ENCODE results near the gene DDRGK1.

DDRGK1 gene

DNA sequence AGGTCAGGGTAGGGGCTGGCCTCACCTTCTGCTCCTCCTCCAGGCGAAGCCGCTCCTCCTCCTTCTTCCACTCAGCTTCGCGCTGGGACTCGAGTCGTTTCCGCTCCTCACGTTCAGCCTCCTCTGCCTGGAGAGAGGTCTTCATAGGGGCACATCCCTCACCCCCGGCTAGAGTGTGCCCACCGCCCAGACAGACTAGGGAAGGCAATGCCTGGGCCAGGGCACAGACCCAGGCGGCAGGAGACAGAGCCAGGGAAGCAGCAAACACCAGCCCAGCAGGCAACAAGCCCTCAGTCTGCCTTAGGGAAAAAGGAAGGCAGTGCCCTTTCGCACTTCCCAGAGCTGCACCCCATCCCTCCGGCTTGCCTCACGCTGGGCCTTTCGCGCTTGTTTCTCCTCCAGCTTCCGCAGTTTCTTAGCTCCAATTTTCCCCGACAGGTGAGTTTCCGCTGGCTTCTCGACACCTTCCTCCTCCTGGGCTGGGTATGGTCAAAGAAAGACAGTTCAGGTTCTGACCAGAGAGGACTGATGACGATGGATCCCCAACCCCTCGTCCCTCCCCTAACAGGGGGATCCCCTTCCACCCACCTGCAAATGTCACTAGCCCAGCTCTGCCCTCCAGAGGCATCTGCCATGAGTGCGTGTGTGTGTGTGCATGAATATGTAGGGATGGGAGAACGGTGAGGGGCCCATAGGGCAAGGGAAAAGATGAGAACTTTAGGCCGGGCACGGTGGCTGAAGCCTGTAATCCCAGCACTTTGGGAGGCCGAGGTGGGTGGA, 4.3 kb downstream of the DDRGK1 start:
- POLR2A ChIA-PET = no interaction called here
- no peak overlapping the region for H3K4me3 ChIP-seq (ENCODE audit: low read depth, low read length)
- TF ChIP-seq, protein P1, sequence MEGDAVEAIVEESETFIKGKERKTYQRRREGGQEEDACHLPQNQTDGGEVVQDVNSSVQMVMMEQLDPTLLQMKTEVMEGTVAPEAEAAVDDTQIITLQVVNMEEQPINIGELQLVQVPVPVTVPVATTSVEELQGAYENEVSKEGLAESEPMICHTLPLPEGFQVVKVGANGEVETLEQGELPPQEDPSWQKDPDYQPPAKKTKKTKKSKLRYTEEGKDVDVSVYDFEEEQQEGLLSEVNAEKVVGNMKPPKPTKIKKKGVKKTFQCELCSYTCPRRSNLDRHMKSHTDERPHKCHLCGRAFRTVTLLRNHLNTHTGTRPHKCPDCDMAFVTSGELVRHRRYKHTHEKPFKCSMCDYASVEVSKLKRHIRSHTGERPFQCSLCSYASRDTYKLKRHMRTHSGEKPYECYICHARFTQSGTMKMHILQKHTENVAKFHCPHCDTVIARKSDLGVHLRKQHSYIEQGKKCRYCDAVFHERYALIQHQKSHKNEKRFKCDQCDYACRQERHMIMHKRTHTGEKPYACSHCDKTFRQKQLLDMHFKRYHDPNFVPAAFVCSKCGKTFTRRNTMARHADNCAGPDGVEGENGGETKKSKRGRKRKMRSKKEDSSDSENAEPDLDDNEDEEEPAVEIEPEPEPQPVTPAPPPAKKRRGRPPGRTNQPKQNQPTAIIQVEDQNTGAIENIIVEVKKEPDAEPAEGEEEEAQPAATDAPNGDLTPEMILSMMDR (IDR thresholded peaks at IDR 0.05; ENCODE audit: insufficient read depth, low read length, missing control alignments) = no peak
- DNase-seq (ENCODE audit: low read depth, low spot score) = no peak
- CTCF ChIA-PET = no interaction called here

DNA sequence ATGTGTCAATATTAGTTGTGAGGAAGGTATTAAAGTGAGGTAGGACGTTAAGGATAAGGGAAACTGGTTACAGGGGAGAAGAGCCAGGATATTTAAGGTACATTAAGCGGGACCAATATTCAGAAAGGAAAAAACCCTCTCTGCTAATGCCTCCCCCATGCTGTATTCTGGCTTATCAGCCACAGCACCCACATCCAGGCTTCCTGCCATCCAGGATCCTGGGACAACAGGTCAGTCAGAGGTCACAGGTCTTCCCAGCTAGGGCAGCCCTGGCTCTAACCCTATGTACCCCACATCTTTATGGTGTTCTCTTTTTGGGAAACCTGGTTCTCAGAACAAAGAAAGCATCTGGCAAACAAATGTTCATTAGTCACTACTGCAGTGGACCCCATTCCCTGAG, 5.3 kb downstream of the DDRGK1 start:
- TF ChIP-seq, protein P1 (IDR thresholded peaks at IDR 0.05; ENCODE audit: insufficient read depth, low read length, missing control alignments) = no peak
- H3K4me3 ChIP-seq (ENCODE audit: low read depth, low read length) = no peak overlapping the region
- ChIA-PET CTCF (no interaction called here), POLR2A (no interaction called here)
- no peak for DNase-seq (ENCODE audit: low read depth, low spot score)

DNA sequence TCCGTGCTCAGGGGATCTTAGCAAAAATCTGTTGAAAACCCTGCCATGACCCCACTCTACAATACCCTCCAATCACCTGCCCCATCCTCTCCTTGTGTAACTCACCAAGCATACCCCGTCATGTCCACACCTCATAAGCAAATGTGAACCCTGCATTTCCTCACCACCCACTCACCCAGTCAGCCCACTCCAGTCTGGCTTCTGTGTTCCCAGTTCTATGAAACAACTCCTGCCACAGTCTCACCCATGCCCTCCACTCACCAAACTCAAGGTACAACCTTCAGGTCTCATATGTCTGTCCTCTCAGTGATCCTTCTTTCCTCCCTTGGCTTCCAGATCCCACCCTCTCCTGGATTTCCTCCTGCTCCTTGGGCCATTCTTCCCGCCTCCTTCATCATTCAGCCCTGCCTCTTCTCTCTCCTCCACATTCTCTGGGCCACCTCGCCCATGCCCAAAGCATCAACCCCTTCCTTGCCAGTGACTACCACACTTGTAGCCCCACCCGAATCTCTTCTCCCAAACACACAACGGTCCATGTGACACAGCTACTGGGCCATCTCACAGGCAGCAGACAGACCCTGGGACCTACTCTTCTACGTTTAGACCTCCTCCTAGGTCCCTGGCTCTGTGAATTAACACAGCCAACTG, 8.8 kb downstream of the DDRGK1 start:
- TF ChIP-seq, protein P1 (IDR thresholded peaks at IDR 0.05; ENCODE audit: insufficient read depth, low read length, missing control alignments) = no peak
- no peak for DNase-seq (ENCODE audit: low read depth, low spot score)
- no peak overlapping the region for H3K4me3 ChIP-seq (ENCODE audit: low read depth, low read length)
- POLR2A ChIA-PET = no interaction called here
- CTCF ChIA-PET = interaction anchor here (1.0 kb wide), 1 partner anchor 23 kb away, joined by 3 read pairs; no protein-coding TSS in a partner anchor

DNA sequence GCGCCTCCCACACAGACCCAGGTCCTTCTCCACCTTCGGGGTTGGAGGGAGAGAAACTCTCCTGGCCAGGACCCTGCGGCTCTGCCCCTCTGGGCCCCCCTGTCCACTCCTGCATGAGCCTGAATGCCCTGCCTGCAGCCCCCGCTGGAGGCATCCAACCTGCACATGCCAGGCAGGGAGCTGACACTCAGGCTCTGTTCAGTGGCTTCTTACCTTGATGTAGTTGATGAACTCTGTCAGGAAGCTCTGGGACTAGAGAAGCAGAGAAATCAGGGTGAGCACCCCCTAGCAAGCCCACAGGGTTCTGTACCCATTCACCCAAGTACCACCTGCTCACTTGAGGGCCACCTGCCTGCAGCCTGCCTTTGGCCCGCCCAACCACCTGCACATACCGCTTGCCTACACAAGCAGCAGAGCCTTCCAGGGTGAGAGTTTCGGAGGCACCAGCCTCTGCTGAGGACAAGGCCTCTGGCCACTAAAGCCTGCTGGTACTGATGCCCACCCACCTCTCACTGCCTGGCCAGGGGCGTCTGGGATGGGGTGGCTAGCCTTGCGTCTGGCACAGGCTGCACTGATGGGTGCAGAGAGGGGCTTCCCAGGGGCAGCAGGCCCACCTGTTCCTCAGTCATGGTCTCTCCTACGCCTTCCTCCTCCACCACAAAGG, 9.7 kb downstream of the DDRGK1 start:
- H3K4me3 ChIP-seq (ENCODE audit: low read depth, low read length) = no peak overlapping the region
- TF ChIP-seq, protein P1 (IDR thresholded peaks at IDR 0.05; ENCODE audit: insufficient read depth, low read length, missing control alignments) = no peak
- DNase-seq (ENCODE audit: low read depth, low spot score) = no peak
- POLR2A ChIA-PET = no interaction called here
- CTCF ChIA-PET = no interaction called here

DNA sequence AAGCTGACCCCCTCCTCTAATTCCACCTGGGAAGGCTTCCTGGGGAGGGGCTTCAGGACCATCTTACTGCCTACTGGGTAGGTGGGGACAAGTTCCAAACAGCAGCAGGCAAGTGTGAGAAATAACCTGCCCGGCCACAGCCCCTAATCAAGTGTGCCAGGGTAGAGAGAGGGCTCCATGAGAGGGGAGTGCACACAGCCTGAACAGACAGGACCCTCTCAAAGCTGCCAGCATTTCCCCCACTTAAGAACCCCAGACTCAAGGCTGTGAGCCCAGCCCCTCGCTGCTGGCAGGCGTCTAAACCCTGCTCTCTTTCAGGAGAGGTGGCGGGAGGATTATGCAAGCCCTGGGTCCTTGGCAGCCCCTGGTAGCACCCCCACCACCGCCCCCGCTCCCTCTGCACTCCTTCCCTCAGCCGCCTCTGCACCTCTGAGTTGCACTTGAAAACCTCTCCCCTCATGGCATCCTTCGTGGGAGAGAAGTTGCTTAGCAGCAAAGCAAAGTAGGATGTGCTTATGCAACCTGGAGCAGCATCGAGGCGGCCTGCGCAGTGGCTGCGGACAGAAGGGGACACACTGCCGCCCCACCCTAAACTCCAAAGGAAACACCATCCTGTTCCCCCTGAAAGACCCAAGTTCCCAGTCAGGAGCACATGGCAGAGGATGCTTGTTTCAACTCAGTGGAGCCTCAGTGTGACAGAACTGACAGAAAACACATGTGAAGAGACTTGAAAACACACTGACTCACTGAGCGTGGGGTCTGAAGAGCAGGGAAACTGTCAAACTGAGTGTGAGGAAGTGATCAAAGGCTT, 10.5 kb downstream of the DDRGK1 start:
- H3K4me3 ChIP-seq (ENCODE audit: low read depth, low read length) = no peak overlapping the region
- ChIA-PET CTCF (interaction anchor here (1.1 kb wide), 1 partner anchor 15 kb away, joined by 3 read pairs; the partner anchor contains the start of gene ITPA), POLR2A (no interaction called here)
- TF ChIP-seq, protein P1 (IDR thresholded peaks at IDR 0.05; ENCODE audit: insufficient read depth, low read length, missing control alignments) = no peak
- DNase-seq (ENCODE audit: low read depth, low spot score) = no peak
